Central memory CD4-positive, alpha-beta T cell (primary cell): Measurements from ENCODE around the gene SGMS1.
A peak's percentile ranks its signal among the peaks of the same experiment; 100 is the strongest.
"Not testable (repeated sequence)": the region's sequence is repeated elsewhere in the genome, so short reads cannot be mapped to it uniquely, and the experiment has no call there.

Source experiments
- DNase-seq: peaks from one replicate; pipeline ENCODE4 v3.0.0; 2022

SGMS1 gene

DNA sequence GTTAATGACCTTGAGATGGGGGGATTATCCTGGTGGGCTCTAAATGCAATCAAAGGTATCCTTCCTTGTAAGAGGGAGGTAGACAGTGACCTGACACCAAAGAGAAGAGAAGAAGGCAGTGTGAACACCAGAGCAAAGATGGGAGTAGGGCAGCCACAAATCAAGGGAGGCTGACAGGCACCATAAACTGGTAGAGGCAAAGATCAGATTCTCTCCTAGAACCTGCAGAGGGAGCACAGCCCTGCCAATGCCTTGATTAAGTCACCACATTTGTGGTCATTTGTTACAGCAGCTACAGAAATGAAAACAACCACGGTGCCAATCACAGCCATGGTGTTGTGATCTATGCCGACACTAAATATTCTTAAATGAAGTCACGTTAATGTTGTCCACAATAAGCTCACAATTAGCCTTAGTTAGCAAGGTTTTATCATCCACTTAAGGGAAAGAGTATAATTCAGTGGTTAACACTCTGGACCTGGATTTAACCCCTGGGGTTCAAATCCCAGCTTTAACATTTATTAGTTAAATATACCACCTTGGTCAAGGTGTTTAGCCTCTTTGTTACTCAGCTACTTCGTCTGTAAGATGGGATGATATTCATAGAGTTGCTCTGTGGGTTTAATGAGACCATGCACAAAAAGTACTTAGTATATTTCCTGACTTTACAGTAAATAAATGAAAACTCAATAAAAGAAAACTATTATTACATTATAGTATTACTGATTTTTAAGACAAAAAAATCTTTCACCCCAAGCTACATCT, 70.8 kb downstream of the SGMS1 start:
- DNase-seq: peak; percentile 36

DNA sequence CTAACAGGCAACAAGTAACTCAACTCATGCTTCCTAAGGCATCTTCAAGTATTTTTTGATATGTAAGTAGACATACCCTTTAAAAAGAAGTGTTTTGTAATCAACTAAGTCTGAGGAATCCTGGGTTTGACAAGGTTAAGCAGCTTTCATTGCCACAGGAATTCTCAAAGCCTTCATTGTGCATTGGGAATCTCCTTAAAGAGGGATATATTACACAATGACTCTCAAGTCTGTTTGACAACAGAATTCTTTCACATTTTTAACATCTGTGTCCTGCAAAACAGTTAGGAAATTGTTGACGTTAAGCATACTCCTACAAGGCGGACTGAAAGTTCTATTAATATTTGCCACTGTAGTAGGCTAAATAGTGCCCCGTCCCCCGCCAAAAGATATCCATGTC, 71.4 kb downstream of the SGMS1 start:
- no peak for DNase-seq

DNA sequence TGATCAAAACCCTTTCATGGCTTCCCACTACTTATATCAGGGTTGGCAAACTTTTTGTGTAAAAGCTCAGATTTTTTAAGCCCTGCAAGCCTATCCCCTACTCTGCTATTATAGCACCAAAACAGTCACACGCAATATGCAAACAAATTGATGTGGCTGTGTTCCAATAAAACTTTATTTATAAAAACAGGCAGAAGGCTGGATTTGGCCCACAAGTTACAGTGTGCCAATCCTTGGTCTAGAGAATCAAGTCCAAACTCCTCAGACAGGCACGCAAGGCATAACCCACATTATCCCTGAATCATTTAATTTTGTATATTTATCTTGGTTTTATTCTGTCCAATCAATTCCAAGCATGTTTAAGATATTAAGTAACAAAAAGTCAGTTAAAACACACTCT, 71.9 kb downstream of the SGMS1 start:
- DNase-seq: no peak

DNA sequence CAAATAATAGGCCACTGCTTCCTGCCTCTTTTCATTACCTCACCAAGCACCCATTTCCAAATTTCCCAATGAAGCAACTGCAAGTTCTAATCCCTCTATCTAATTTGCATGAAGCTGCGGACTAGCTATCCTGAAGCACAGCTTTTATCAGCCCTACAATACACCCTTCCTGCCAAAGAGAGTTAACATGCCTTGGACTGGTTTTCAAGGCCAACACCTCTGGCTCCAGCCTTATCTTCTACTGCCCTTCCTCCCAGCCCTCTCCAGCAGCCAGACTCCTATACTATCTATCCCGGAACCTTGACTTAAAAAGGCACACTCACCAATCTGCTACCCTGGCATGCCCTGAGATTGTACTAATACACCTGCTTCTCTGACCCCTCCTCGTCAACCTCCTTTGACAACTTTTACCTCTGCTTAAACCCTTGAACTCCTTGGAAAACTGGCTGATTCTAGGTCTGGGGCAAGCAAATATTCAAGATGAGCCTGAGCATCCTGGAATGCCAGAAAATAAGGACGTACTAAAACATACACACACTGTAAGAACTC, 73.4 kb downstream of the SGMS1 start:
- no peak for DNase-seq

DNA sequence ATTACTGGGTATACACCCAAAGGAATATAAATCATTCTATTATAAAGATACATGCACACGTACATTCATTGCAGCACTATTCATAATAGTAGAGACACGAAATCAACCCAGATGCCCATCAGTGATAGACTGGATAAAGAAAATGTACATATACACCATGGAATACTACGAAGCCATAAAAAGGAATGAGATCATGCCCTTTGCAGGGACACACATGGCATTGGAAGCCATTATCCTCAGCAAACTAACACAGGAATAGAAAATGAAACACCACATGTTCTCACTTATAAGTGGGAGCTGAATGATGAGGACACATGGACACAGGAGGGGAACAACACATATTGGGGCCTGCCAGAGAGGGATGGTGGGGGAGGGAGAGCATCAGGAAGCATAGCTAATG, 74.6 kb downstream of the SGMS1 start:
- DNase-seq: not testable (repeated sequence)

- DNase-seq: not testable (repeated sequence)
Observed at GRCh38 chr10:50548481-50548880, 75.3 kb downstream of the SGMS1 start.

GRCh38 chr10:50546287-50546686, 77.5 kb downstream of the SGMS1 start:
- DNase-seq: not testable (repeated sequence)

- DNase-seq: no peak
Observed at GRCh38 chr10:50545846-50546245, 77.9 kb downstream of the SGMS1 start.

GRCh38 chr10:50544857-50545429, 78.8 kb downstream of the SGMS1 start:
- DNase-seq: no peak

DNA sequence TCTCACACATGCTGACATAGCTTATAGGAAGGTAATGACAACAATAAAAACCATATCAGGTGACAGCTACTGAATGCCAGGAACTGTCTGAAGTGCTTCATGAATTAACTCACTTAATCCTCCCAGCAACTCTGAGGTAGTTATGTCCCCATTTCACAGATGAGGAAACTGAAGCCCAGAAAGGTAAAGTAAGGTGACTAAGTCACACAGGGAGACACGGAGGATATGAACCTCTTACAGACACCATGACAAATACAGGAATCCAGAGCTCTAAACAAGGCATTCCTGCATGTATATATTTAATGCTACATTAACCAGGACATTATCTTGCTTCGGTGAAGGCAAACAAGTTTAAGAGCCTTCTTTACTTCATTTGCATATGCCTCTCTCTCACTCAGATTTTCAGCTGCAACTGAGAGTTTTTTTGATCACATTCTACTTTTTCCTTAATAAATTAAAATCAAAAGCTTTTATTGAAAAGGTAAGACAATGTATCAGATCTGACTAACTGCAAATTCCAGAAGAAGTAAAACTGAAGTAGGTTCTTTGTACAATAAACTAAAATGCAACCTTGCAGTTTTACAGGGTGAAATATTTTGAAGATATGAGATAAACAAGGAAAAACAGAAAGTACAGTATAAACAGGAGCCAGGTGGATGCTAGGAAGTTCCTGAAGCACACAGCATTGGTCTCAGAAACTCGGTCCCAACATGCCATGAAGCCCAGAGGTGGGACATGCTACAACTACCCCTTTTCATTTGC, 79.5 kb downstream of the SGMS1 start:
- DNase-seq: no peak

- no peak for DNase-seq
Observed at GRCh38 chr10:50542871-50543270, 80.9 kb downstream of the SGMS1 start.

- DNase-seq: no peak
Observed at GRCh38 chr10:50541921-50542320, 81.8 kb downstream of the SGMS1 start.

DNA sequence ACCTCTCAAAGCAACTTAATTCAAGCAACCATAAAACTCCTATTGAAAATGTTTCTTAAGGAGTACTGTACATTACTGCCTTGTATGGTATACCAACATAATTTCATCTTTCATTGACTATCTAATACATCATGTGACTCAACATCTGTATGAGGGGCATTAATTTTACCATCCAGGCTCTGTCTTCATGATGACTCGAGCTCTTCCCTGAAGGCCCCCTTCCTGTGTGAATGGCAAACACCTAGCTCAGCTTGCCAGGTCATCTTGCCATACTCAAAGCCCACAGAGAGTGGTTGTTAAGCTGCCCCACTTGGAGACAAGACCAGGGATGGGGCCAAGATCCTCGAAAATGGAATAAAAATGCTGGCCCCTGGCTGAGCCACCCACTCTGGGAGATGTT, 82.4 kb downstream of the SGMS1 start:
- no peak for DNase-seq

DNA sequence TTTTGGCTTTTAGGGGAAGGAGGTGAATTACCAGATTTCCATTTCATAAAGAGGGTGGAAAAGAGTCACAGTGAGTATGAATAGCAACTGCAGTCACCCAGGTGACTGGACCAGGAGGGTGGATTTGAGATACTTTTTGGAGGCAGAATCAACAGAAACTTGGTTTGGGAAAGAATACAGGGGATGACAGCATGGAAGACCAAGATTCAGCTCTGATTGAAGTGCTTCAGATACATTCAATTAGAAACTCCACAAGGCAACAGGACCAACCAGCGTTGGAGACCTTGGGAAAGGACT, 83.0 kb downstream of the SGMS1 start:
- no peak for DNase-seq

DNA sequence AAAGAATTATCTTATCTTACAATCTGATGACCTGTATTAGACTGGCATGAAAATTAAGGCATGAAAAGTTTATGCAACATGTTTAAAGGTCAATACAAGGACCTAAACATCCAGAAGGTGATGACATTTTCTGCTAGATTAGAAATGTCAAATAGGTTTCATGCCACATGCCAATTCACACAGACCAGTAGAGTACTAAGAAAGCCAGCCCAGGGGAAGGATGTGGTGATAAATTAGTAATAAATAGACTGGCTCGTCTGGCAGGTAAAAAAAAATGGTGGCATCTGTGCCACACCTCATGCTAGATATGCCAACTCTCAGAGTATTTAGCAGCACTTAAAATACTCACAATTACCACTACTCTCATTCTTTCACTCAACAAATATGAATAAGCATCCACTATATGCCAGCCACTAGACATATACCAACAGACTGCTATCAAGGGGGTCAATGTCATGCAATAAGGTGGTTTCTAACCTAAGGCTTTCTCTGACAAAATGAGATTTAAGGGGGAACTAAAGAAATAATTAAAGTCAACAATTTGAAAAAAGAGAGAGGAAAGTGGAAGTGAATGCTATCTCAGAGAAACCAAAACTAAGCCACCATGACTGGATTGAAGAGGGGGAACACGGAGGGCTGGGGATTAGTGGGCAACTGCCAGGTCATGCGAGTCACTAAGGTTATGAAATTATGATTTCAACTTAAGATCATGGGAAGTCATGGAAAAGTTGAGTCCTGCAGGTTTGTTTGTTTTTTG, 83.5 kb downstream of the SGMS1 start:
- no peak for DNase-seq

DNA sequence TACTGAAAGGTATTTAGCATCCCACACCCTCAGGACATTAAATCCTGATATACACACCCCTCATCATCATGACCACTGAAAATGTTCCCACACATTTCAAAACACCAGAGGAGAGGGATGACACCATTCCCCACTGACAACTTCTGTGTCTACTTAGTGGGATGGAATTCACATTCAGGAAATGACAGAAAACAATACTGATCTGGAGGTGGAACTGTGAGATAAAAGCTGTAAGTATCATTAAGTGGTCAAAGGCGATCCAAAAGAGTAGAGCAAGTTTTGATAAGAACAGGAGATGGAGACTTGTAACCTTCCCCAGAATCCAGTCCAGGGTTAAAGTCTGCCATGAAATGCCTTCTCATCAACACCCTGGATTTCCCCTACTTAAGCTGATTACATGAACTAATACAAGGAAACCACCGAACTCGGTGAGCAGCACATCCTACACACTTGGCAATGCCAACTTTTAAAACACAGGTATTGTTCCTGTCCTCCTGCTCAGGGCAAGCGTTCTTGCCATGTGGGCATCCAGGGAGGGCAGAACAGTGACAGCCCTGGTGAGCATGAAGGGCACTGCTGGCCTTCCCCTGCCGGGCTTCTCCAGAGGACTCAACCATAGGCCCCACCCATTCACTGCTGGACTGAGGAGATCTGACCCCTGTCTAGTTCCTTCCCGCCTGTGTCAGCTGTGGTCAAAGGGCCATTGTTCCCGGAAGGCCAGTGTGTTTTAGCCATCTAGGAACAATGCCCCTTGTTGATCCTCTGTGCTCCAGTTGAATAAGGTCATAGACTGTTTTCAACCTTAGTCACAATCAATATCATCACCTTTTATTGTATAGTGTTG, 85.0 kb downstream of the SGMS1 start:
- no peak for DNase-seq

- DNase-seq: no peak
Observed at GRCh38 chr10:50536617-50537240, 87.0 kb downstream of the SGMS1 start.

DNA sequence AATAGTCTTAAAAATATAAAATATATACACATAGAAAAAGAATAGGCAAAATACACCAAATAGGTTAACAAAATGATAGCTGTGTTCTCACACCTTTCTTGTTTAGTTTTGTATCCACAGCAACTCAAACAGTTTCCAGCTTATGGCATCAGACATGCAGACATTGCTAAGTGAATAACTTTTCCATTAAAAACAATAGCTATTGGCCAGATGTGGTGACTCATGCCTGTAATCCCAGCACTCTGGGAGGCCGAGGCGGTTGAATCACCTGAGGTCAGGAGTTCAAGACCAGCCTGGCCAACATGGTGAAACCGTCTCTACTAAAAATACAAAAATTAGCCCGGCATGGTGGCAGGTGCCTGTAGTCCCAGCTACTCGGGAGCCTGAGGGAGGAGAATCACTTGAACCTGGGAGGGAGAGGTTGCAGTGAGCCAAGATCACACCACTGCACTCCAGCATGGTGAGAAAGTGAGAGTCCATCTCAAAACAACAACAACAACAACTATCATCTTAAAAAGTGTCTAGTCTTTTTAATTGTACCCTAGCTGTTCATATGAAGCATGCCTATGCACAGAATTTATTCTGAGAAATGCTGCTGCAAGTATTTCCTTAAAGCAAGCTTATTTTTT, 88.9 kb downstream of the SGMS1 start:
- DNase-seq: not testable (repeated sequence)

DNA sequence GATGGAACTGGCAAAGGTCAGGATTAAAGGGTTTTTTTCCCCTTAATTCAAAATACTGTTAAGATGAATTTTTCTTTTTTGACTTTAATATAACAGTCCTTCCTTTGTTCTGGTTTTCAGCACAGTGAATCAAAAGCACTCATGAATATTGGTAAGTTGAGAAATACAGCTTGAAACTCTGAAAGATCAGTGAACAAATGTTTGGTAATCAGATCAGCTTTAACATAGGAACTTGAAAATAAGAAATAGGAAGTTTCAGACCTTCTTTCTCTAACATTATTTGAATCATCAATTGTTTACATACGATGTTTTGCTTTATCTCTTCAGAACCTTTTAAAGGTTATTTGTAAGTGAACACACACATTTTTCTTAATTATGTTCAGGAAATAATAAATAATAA, 90.5 kb downstream of the SGMS1 start:
- no peak for DNase-seq

GRCh38 chr10:50531388-50532077, 92.2 kb downstream of the SGMS1 start:
- DNase-seq: no peak

DNA sequence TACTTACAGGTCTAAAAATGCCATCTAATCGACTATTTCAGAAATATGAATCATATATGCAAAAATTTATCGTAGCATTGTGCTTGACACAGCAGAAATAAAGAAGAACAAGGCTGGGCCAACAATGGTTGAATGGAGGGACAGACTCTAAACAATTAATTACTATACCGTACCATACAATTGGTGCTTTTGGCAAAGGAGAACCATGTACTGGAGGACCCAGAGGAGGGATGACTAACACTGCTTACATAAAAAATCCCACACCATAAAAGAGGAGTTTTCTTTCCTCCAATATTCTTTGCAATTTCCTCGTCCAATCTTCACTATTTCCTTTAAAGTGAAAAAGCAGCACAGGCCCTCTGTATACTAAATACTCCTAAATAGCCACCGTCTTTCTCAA, 94.1 kb downstream of the SGMS1 start:
- DNase-seq: no peak
